ENCODE data around the gene HECTD4.

The HECTD4 gene

GRCh38 chr12:112331886-112332285, 50.3 kb downstream of the HECTD4 start:
- no peak overlapping the region for H3K4me3 ChIP-seq (ENCODE audit: low read depth, low read length)
- no peak for TF ChIP-seq CTCF (conservative IDR thresholded peaks at IDR 0.05; ENCODE audit: low read depth, low read length)
- DNase-seq (ENCODE audit: low read depth): no peak

DNA sequence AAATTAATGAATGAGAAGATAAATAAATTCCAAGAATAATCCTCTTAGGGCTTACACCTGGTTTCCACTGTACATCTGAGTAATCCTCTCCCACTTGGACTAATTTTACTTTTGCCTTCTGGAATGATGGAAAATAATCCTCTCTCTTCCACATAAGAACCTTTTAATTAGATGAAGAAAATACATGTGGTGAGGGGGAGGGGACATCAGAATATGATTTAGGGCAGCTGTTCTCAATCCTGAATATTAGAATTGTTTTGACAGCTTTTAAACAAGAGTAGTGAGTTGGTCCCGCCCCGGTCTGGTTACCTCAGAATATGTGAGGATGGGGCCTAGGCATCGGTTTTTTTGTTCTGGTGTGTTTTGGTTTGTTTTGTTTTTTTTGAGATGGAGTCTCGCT, 51.5 kb downstream of the HECTD4 start:
- no peak overlapping the region for H3K4me3 ChIP-seq (ENCODE audit: low read depth, low read length)
- DNase-seq (ENCODE audit: low read depth): no peak
- no peak for TF ChIP-seq CTCF (conservative IDR thresholded peaks at IDR 0.05; ENCODE audit: low read depth, low read length)

DNA sequence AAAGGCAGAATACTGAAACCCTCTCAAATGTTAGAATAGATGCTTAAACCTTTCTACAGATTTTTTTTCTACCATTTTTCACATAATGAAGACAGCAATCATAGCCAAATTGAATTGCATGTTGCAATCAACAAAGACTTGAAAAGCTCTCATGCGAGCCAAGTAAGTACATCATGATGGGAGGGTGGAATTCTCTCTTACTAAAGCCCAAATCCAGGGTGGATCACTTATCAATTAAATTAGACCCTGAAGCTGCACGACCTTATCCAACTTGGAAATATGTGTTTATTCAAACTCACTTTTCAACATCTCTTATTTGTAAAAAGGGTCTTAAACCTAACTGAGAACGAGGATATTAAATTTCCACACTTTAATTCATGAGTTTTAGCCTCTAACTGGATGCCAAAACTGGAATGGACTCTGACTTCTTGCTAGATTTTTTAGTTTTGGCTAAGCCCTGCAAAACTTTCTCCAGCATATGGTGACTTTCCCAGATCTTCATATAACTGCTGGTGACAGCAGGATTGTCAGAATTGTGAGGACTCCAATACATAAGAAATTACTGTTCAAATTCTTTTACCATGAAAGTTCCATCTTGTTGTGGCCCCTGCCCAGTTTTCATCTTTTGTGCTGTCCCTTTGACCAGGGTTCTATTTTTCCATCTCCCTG, 53.6 kb downstream of the HECTD4 start:
- DNase-seq (ENCODE audit: low read depth): no peak
- TF ChIP-seq CTCF (conservative IDR thresholded peaks at IDR 0.05; ENCODE audit: low read depth, low read length): no peak
- H3K4me3 ChIP-seq (ENCODE audit: low read depth, low read length): no peak overlapping the region

GRCh38 chr12:112327209-112327938, 54.9 kb downstream of the HECTD4 start:
- no peak overlapping the region for H3K4me3 ChIP-seq (ENCODE audit: low read depth, low read length)
- TF ChIP-seq CTCF (conservative IDR thresholded peaks at IDR 0.05; ENCODE audit: low read depth, low read length): no peak

GRCh38 chr12:112325622-112326207, 56.5 kb downstream of the HECTD4 start:
- DNase-seq (ENCODE audit: low read depth): no peak
- no peak overlapping the region for H3K4me3 ChIP-seq (ENCODE audit: low read depth, low read length)
- TF ChIP-seq CTCF (conservative IDR thresholded peaks at IDR 0.05; ENCODE audit: low read depth, low read length): no peak

More at GRCh38 chr12:112327209-112327938, 54.9 kb downstream of the HECTD4 start:
- DNase-seq (ENCODE audit: low read depth): no peak

DNA sequence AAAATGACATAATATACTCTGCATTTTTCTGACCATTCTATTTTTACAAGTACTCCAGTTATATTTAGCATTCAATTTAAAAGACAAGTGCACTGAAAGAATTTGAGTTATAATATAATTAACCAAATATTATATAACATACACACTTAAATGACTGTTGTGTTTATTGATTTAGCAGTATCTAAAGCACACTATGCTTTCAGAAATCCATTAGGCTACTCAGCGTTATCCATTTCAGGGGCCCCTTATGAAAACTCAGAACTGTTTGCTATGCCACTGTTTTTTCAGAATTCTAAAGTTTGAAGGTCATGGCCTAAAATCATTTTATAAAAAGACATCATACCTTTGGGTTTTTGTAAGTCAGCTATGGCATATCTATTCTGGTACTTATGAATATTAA, 57.1 kb downstream of the HECTD4 start:
- TF ChIP-seq CTCF (conservative IDR thresholded peaks at IDR 0.05; ENCODE audit: low read depth, low read length): no peak
- H3K4me3 ChIP-seq (ENCODE audit: low read depth, low read length): no peak overlapping the region
- DNase-seq (ENCODE audit: low read depth): no peak
